ENCODE data around the gene CHAF1B.

CHAF1B gene

DNA sequence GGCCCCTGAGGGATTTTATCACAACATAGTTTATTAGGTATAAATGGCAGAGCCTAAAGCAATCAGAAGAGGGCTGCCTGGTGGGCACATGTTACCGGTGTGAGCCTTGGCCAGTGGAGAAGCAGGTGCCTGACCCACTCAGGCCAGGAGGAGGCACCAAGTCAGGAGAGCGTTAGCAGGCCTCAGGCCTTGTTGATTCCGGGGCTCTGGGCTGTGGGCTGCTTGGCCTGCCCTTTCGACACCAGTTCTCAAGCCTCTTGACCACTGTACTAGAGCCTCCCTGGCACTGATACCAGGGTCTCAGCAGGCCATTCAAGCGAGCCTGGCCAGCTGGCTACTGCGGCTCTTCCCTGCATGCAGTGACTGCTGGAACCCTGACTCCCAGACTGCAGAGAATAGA lies 73.9 kb downstream of the CHAF1B start:
- DNase-seq (ENCODE audit: low spot score): no peak
- TF ChIP-seq, protein P1, sequence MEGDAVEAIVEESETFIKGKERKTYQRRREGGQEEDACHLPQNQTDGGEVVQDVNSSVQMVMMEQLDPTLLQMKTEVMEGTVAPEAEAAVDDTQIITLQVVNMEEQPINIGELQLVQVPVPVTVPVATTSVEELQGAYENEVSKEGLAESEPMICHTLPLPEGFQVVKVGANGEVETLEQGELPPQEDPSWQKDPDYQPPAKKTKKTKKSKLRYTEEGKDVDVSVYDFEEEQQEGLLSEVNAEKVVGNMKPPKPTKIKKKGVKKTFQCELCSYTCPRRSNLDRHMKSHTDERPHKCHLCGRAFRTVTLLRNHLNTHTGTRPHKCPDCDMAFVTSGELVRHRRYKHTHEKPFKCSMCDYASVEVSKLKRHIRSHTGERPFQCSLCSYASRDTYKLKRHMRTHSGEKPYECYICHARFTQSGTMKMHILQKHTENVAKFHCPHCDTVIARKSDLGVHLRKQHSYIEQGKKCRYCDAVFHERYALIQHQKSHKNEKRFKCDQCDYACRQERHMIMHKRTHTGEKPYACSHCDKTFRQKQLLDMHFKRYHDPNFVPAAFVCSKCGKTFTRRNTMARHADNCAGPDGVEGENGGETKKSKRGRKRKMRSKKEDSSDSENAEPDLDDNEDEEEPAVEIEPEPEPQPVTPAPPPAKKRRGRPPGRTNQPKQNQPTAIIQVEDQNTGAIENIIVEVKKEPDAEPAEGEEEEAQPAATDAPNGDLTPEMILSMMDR (IDR thresholded peaks at IDR 0.05; ENCODE audit: borderline replicate concordance, control extremely low read depth, extremely low read depth, insufficient read depth, missing control alignments): no peak
- in situ Hi-C loops (cut with MboI; ENCODE audit: low sequenced_read_pairs, unreplicated experiment): no loop called here

DNA sequence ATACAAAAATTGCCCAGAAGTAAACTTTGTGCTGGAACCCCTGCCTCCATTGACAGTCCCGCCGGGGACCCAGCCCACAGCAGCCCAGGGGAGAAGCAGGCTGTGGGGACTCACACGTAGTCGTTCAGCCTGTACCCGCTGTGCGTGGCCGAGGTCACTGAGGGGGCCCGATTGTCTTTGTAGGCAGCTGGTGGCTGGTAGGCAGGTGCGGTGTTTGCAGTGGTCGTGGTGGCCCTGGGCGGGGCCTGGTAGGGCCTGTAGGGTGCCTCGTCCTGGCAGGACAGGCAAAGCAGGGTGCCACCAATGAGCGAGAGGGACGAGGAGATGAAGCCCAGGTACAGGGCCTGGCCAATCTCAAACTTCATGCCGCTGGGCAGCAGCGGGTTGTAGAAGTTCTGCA lies 75.7 kb downstream of the CHAF1B start:
- in situ Hi-C loops (cut with MboI; ENCODE audit: low sequenced_read_pairs, unreplicated experiment): no loop called here
- no peak for DNase-seq (ENCODE audit: low spot score)
- TF ChIP-seq, protein P1 (IDR thresholded peaks at IDR 0.05; ENCODE audit: borderline replicate concordance, control extremely low read depth, extremely low read depth, insufficient read depth, missing control alignments): no peak

DNA sequence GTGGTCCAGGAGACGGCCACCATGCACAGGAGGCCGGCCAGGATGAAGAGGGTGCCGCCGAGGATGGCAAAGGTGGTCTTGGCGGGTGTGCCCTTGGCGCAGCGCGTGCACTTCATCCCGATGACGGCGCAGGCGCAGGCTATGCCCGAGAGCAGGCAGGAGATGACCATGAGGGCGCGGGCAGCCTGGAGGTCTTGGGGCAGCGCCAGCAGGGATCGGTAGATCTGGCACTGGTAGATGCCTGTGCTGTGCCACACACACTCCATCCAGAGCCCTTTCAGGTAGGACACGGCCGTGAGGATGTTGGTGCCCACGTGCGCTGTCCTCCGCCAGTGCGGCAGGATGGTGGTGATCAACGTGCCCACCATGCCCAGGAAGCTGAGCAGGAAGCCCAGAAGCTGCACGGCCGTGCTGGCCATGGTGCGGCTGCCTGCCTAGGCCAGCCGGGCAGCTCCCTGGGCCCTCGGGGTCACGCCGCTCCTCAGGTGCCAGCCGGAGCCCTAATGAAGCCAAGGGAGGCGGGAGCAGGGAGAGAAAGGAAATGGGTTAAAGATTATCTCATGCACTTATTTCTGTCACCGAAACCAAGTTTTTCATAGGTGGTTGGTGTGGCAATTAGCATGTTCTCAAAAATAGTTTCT lies 76.2 kb downstream of the CHAF1B start:
- DNase-seq (ENCODE audit: low spot score): no peak

DNA sequence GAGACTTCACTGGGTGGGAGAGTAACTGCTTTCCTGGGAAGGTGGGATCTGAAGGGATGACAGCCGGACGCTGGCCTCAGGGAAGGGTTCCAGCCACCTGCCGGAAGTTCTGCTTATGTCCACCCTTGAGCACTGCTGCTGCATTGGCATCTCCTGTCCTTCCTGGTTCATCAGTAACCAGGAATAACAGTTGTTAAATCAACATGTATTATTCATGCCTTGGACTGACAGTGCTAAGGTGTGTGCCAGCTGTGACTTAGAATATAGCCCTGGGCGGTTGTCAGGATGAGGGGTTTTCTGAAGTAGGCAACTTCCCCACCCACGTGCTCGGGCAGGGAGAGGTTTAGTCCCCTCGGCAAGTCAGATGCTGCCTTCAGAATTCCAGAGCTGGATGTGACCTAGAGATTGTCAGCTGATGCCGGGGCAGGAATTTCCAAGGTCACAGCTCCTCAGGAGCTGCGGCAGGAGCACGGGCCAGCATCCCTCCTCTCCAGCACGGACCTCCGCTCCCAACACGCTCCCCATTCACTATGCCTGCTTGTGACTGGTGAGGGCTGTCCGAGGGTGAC lies 76.8 kb downstream of the CHAF1B start:
- TF ChIP-seq, protein P1 (IDR thresholded peaks at IDR 0.05; ENCODE audit: borderline replicate concordance, control extremely low read depth, extremely low read depth, insufficient read depth, missing control alignments): no peak
- no peak for DNase-seq (ENCODE audit: low spot score)
- in situ Hi-C loops (cut with MboI; ENCODE audit: low sequenced_read_pairs, unreplicated experiment): no loop called here

More for the DNA sequence above, 76.2 kb downstream of the CHAF1B start:
- TF ChIP-seq, protein P1 (IDR thresholded peaks at IDR 0.05; ENCODE audit: borderline replicate concordance, control extremely low read depth, extremely low read depth, insufficient read depth, missing control alignments): no peak
- in situ Hi-C loops (cut with MboI; ENCODE audit: low sequenced_read_pairs, unreplicated experiment): no loop called here

DNA sequence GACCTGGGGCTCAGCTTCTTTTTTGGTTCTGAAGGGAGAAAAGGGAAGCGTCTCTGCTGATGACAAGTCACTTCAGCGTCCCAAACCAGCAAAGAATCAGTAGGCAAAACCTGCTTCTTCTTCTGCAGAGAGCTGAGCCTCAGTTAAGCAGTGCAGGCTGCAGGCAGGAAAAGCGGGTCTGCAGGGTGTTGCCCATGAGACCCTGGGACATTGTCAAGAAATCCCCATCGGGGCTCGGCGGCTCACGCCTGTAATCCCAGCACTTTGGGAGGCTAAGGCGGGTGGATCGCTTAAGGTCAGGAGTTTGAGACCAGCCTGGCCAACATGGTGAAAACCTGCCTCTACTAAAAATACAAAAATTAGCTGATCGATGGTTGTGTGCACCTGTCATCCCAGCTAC lies 78.0 kb downstream of the CHAF1B start:
- in situ Hi-C loops (cut with MboI; ENCODE audit: low sequenced_read_pairs, unreplicated experiment): no loop called here
- DNase-seq (ENCODE audit: low spot score): no peak
- TF ChIP-seq, protein P1 (IDR thresholded peaks at IDR 0.05; ENCODE audit: borderline replicate concordance, control extremely low read depth, extremely low read depth, insufficient read depth, missing control alignments): no peak

DNA sequence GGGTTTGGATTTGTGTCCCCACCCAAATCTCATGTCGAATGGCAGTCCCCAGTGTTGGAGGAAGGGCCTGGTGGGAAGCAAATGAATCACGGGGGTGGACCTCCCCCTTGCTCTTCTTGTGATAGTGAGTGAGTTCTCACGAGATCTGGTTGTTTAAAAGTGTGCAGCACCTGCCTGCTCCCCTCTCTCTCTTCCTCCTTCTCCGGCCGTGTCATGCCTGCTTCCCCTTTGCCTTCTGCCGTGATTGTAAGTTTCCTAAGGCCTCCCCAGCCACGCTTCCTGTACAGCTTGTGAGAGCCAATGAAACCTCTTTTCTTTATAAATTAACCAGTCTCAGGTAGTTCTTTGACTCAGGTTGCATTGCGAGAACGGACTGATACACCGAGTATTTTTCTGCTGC lies 78.8 kb downstream of the CHAF1B start:
- no peak for DNase-seq (ENCODE audit: low spot score)
- in situ Hi-C loops (cut with MboI; ENCODE audit: low sequenced_read_pairs, unreplicated experiment): no loop called here
- TF ChIP-seq, protein P1 (IDR thresholded peaks at IDR 0.05; ENCODE audit: borderline replicate concordance, control extremely low read depth, extremely low read depth, insufficient read depth, missing control alignments): no peak
